GM18861 (cell line): ENCODE measurements around the gene GPC4.
A peak's percentile ranks its signal among the peaks of the same experiment; 100 is the strongest.

Source experiments
- ATAC-seq: cut with Tn5 transposase; IDR thresholded peaks from one replicate; pipeline ENCODE4 v1.9.1; 2021; ENCODE audit not compliant: unreplicated experiment

Gene GPC4

DNA sequence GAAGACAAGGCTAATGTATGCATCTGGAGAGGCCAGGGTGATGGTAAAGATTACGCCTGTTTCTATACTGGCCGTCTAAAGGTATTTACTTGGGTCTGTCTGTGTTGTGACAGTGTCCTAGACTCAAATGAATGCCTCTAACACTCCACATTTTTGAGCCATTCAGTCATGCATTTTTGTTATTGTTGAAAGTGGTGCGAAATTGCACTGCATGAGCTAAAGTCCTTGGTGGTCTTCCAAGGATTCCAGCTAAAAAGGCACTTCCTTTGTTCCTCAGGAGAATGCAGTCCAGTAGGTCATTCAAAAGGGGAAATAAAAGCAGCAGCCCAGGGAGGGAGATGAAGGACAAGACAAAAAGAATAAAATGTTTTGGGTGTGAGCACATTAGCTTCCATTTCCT is 3.0 kb downstream of the GPC4 start:
- ATAC-seq: no peak

DNA sequence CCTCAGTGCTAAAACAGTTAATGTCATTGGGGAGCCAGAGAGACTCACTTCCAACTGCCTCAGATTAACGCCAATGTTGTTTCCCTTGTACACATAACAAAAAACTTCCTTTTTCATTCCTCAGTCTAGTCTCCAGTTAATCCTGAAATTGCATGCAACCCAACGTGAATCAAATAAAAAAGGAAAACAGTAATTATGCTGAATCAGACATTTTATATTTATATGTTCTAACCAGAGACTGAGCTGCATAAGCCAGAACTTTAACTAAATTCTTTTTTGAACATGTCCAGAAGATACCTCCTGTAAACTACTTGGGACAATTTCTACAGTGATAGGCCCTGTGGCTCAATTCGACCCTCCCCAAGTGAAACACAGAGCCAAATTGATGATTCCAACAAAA is 4.7 kb downstream of the GPC4 start:
- ATAC-seq: no peak

DNA sequence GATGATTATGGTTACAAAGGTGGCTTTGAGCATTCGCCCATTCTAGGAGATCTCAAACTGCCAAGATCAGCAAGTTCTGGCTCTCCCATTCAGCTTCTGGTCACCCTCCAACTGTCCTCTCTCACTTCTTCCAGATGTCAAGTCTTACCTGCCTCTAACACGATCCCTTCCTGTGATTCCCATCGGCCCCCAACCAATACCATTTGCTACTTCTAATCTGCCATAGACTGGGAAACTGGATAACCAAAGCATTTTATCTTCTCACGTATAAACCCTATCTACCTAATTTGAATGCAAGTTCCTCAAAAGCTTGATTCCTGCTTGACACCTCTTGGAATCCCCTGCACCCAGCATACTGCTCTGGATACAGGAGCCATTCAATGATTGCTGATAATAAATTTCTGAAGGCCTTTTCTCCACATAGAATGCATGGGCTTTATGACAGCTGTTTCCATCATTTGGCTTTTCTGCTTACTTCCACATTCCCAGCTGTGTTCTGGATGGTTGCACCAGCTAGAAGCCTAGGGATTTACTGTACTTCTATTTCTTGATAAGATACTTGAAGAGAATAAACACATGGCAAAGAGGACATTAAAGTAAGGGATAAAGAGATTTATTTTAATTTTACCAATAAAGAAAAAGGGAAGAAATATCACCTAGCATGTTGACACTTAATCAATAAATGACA is 9.6 kb downstream of the GPC4 start:
- no peak for ATAC-seq

DNA sequence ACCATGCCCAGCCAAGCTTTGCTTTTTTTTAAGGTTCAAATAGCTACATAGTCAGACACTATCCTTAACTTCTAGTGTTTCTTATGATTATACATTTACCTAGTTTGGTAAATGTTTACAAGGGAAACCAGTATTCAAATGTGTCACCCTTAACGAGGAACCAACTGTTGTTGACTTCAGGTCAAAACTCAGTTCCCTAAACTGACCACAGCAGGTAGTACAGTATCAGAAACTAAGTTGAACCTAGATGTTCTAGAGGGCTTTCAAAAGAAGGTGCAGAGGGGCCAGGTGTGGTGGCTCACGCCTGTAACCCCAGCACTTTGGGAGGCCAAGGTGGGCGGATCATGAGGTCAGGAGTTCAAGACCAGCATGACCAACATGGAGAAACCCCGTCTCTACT is 11.3 kb downstream of the GPC4 start:
- peak; percentile 58 for ATAC-seq

DNA sequence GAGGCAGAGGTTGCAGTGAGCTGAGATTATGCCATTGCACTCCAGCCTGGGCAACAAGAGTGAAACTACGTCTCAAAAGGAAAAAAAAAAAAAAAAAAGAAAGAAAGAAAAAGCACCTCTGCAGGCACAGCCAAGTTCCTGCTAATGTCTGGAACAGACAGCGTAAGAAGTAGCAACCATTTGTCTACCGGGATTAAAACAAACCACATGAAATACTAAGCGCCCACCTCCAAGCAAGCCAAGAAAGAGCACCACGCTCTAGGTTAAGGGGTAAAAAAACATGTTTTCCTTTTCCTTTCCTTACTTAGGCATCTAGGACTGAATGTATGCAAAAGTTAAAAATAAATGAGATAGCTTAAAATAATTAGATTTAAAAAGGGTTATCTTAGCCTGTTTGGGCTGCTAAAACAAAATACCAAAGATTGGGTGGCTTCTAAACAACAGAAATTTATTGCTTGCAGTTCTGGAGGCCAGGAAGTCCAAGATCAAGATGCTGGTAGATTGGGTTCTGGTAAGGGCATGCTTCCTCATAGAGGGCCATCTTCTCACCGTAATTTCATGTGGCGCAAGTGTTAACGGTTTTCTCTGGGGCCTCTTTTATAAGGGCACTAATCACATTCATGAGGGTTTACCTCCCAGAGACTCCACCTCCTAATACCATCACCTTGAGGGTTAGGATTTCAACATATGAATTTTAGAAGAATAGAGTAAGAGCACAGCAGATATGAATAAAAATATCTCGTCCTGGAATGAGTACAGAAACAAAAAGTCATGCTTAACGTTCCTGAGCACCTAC is 12.3 kb downstream of the GPC4 start:
- no peak for ATAC-seq

DNA sequence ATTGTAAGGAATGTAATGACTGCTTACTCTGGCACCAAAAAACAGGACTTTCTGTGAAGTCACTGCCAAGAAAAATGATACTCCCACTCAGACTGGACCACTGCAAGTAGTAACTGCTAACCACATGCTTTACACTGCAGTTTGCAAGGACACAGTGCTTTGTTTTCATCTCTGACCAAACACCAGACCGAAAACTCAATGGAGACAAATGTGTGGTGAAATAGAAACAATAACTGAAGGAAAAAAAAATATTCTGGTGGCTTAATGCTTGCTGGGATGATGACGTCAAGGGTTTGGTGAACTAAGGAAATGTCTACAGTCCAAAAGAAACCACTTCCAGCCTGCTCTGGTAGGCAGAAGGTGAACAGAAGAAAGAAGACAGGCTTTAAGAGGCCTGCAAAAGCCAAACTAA is 13.2 kb downstream of the GPC4 start:
- ATAC-seq: no peak

DNA sequence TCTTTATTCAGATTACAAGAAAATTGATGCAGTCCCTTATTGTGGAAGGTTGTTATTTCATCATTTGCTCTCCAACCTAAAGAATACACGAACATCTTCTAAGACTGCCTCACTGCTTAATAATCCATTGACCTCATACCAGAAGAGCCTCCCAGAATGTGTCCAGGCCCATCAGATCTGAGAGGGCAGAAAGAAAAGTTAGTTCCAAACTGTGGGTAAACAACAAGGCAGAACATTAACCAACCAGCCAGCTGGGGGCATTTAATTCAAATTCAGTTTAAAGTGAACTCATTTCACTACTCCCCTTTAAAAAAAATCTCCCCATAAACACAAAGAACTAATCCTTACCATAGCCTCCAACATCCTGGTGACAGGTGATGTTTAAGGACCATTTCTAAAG is 13.8 kb downstream of the GPC4 start:
- ATAC-seq: no peak

DNA sequence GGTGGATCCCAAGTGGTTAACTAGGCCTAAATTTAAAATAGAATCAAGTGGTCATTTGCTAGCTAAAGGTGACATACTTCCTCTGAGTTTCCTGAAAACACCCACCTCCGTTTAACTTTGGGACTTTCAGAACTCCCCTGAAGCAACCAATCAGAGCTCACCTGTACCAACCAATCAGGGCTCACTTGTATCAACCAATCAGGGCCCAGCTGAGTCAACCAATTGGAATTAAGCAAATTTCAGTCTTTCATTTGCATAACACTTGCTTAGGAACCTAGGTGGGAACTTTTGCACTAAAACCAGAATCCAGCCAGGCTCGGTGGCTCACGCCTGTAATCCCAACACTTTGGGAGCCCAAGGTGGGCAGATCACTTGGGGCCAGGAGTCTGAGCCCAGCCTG is 15.9 kb downstream of the GPC4 start:
- ATAC-seq: no peak

DNA sequence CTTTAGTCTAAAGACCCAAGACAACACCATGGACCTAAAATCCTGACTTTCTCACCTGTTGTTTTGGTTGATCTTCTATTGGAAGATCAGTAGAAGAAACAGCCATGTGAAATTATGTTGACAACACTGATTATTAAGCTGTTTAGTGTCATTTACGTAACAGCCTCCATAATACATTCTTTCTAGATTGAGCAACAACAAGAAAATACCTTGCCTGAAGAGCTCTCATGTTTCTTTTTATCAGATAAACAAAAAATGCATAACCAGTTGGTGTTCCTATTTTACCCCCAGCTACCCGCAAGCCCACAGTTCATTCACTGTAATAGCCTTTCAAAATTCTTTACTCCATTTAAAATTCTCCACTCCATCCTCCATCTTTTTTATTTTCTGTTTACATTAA is 20.5 kb downstream of the GPC4 start:
- no peak for ATAC-seq

DNA sequence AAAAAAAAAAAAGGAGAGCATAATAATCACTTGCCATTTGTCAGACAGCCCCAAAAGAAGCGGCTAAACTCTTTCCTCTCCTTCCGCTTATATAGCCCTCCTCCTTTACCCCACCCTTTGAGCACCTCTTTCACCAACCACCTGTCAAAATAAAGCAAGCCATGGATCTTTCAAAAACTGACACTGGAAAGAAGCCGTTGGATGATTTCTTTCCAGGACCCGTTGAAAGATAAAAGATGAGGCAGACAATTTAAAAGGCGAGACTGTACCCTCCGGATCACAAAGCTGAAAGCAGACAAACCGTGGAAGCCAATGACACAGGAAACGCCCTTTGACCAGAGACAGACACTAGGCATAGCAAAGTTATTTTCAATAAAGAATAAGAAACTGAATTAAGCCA is 22.6 kb downstream of the GPC4 start:
- no peak for ATAC-seq

DNA sequence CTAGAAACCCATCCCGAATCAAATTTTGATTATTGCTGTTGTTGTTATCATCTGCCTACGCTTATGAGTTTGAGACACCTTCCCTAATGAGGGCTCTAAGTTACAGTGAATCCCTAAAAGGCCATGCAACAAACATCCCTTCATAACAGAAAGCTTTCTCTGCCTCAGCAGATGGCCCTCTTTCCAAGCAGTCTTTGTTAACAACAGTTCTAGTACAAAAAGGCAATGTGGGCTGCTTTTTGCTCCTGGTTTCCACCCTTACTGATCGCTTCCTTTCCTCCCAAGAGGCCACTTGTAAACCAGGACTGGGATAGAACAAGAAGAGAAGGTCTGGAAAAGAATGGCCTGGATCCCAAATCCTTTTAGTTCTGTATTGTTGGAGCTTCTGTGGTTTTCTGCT is 24.2 kb downstream of the GPC4 start:
- ATAC-seq: no peak

DNA sequence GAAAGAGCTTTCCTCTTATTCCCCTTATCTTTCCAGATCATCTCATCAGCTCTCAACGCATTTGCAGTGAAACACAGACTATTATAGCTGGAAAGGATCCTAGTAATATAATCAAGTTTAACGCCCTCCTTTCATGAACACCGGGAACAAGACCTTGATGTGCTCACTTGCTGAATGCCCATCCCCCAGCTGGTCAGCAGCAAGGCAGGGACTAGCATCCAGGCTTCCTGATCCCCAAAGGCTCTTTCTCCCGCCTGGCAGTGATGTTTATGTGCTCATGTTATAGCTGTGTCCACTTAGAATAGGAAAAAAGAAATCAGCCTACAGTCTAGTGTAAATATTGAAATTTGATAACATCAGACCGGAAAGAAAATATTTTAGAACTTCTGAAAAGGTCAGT is 24.6 kb downstream of the GPC4 start:
- no peak for ATAC-seq

DNA sequence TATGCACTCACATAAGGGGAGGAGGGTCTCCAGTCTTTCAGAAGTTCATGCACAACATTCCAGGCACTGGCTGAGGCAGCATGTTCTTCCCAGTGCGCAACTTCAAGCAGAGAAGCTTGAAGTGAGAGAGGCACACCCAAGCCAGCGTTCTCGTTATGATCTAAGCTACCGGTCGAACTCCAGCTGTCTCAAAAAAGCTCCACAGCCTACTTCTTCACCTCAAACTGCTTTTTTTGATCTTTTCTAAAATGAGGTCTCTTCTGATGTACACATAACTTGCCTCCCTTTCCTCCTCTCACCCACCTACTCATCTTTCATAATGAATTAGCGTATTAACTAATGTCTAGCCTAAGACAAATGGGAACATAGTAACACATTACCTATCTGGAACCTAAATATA is 25.3 kb downstream of the GPC4 start:
- ATAC-seq: no peak

DNA sequence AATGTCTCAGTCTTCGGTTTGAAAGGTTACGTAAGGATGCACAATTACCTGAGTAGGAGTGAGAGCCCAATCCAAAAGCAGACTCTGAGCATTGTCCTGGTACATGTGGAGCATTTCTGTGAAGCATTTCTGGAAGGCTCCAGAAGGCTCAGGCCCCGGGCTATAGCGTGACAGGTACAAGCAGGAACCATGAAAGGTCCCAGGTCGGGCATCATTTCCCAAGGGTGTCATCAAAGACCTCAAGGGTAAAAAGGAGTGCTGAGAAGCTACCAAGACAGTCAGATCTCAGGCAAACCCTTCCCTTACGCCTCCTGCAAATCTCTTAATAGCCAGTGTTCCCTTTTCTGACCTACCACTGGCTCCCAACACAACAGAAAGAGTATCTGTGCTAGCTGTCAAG is 30.8 kb downstream of the GPC4 start:
- peak; percentile 35 for ATAC-seq

DNA sequence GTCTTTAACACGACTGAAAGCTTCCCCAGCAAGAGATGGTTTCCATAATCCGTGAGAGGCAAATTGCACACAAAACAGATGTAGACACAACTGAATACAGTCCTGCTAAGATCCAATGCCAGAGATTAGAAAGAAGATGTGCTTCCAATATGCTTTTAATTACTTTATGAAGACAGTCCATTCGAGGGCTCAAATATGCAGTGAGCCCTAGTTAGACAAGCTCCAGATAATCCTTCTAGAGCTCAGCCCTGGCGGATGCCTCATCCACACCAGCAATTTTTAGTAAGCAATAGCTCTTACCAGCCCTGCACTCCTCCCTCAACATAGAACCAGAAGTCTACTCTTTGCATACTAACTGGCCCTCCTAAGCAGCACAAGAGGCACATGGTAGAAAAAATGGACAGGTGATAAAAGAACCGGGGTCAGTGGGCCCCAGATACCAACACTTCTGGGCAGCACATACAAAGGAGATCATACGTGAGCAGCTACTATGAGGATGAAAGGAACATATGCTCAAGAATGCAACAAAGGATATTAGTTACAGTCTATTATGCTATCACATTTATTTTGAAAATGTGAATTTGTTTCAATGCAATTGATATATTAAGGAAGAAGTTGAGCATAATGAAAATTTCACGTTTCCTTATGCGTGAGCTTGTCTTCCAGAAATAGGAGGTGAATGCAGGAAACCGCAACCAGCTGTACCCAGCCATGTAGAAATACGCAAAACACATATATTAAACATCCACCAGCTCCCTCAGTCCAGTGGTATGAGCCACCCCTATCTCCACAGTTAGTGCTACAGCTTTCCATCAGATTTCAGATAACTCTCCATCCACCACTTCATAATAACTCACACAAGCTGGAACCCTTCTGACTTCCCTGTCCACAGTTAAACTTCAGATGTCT is 34.3 kb downstream of the GPC4 start:
- ATAC-seq: peak; percentile 74

DNA sequence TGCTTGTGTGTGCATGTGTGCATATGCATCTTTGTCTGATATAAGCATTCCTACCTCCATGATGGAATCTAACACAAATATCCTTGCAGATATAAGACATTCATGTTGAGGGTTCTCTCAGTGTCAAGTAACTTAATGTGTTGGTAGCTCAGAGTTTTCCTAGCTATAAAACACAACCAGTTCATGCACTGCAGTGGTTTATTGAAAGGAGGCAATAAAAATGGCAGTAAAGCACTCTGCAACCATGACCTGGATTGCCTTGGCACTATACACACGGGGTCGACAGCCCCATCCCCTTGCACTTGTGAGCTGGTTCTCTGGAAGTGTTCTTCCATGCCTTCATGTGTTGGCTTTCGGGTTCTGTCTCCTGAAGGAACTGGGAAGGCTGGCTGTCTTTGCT is 38.9 kb downstream of the GPC4 start:
- ATAC-seq: no peak

DNA sequence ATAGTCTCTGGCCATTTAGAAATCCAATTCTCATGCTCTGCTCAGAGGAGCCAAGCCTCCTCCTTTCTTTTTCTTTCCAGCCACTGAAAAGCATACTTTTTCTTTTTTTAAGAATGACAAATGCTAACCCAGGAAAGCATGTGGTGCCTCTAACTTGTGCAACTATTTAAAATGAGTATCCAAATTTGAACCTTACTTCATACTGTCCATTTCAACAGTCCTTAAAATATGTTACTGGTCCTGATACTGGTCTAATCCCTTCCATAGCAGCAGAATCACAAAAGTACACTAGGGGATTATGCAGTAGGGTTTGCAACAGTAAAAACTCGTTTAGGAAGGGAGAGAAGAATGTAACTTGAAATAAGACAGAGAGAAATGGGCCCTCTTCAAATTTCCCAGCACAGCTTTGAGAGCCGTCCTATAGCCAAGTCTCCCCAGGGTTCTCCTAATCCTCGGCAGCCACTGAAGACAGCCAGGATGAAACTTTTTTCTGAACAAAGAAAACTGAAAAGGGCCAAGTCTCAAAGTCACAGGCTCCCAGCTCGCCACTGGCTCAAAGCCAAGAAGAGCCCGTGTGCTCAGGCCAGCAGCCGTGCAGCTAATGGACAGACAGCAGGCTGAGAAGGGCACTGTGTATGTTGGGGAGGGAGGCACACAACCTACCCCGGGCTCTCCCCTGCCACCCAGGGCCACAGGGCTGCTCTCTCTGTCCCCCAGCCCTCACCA is 39.5 kb downstream of the GPC4 start:
- no peak for ATAC-seq

DNA sequence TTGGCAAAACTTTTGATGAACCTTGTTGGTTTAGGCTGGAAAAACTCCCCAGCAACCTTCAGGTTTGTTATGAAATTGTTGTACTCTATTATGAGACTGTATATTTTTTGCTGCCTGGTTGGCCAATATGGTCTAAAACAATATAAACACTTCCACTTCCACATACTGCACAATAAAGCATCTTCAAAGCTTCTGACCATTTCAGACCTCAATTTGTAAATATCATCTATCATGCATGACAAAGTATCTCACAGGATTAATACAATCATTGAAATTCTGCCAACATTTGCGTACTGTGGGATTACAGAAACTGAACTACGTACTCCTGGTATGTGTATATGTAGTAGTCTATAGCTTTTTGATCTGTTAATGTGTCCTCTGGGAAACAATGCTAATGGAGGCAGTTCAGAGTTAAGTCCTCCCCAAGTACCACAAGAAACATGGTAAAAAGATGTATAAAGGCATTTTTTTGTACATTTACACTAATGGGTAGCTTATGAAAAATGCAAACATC is 40.4 kb downstream of the GPC4 start:
- no peak for ATAC-seq

DNA sequence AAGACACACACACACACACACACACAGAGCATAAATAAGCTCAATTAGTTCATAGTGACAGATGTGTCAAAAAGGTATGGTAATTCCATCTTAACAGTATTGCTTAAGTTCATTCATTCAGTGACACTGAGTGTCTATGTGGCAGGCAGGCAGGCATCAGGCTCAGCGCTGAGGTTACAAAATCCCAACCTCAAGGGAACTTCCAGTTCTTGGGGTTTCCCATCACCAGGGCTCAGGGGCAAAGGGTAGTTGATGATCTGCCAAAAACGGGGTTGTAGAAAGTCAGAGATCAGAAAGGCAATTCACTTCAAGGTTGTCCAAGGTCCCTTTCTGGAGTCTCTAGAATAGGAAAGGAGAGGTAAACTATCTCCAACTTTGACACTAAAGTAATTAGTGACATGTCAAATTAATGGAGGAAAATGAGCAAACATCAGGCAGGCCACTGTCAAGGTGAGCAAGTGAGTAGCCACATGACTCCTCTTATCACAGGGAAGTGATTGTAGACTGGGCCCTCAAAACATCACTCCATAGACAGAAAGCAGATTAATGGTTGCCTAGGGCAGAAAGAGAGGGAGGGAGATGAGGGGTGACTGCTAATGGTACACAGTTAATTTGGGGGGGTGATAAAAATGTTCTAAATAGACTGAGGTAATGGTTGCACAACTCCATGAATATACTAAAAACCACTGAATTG is 41.8 kb downstream of the GPC4 start:
- no peak for ATAC-seq

DNA sequence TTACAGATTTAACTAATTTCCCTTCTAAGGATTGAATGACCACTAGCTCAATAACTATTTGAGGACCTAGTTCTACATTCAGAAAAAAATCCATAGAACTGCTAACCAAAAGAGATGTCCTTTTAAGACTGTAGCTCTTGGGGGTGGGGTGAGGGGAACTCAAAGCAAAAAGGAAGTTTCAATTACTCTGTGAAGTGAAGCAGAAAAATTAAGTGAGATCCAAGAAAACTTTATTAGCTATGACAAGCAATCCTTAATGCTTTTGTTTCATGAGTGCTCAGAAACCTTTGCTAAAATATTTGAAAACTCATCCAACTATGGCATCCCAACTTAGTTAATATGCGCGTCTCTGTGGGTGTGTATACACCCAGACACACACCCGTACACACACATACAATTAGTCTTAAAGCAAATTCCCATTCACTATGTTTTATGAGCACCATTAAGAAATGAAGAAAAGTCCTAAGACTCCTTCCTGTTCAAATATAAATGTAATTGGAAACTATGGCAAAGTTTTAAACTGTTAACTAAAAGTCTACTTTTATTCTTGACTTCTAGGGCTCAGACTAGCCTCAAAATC is 44.5 kb downstream of the GPC4 start:
- no peak for ATAC-seq
